ENCODE data around the gene EMSY. TPM values are rescaled to one million over a fixed set of nuclear protein-coding genes. Genes with fewer than 3 reads are reported as not detected.
A peak's percentile ranks its signal among the peaks of the same experiment; 100 is the strongest.
"Not testable (repeated sequence)": the region's sequence is repeated elsewhere in the genome, so short reads cannot be mapped to it uniquely, and the experiment has no call there.

The EMSY gene, protein sequence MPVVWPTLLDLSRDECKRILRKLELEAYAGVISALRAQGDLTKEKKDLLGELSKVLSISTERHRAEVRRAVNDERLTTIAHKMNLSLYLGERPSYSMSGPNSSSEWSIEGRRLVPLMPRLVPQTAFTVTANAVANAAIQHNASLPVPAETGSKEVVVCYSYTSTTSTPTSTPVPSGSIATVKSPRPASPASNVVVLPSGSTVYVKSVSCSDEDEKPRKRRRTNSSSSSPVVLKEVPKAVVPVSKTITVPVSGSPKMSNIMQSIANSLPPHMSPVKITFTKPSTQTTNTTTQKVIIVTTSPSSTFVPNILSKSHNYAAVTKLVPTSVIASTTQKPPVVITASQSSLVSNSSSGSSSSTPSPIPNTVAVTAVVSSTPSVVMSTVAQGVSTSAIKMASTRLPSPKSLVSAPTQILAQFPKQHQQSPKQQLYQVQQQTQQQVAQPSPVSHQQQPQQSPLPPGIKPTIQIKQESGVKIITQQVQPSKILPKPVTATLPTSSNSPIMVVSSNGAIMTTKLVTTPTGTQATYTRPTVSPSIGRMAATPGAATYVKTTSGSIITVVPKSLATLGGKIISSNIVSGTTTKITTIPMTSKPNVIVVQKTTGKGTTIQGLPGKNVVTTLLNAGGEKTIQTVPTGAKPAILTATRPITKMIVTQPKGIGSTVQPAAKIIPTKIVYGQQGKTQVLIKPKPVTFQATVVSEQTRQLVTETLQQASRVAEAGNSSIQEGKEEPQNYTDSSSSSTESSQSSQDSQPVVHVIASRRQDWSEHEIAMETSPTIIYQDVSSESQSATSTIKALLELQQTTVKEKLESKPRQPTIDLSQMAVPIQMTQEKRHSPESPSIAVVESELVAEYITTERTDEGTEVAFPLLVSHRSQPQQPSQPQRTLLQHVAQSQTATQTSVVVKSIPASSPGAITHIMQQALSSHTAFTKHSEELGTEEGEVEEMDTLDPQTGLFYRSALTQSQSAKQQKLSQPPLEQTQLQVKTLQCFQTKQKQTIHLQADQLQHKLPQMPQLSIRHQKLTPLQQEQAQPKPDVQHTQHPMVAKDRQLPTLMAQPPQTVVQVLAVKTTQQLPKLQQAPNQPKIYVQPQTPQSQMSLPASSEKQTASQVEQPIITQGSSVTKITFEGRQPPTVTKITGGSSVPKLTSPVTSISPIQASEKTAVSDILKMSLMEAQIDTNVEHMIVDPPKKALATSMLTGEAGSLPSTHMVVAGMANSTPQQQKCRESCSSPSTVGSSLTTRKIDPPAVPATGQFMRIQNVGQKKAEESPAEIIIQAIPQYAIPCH (N-terminal part only)
- total RNA-seq = 10 to 100 TPM; 19.5 to 19.6 TPM
- long read RNA-seq, partial matches to known transcripts = 1 of 2 reads
- long read RNA-seq, other reads (novel, unspliced or antisense) = 1 of 2 reads

DNA sequence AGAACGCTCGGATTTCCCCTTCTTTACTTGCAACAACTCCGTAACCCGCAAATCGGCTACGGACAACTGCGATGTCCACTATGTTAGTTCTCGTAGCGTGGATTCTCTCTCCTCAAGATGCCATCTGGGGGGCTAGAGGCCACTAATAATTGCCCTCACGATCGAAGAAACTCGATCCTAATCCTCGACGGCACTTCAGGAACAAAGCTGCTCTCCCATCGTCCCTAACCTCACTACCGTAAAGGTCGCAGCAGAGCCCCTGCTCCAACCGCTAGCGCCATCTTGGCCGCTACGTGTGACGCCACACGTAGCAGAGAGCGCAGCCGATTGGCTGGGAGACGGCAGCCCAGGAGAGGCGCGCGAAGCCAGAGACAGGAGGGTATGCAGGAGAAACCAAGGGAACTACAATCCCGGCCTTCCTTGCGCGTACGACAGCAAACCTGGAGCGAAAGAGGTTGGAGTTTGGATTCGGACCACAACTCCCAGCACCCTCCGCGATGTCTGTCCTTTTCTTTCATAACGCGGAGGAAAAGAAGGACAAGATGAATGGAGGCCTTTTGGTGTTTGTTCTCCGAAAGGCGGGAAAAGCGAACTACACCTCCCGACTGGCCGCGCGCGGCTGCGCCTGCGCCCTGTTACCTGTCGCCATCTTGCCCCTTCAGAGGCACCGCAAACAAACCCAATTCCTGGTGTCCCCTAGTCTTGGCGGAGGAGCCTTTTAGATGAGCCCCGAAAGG, at the start of gene EMSY:
EMSY (plus strand) TSS at position 635 of the 737 bp plus-strand sequence. CDS start 1,921 bp downstream, outside the sequence.
- intact Hi-C loops (cut with DNase I, micrococcal nuclease) = no loop called here
- ATAC-seq (peak; percentile 88), DNase-seq (peak; percentile 94 to 98)

DNA sequence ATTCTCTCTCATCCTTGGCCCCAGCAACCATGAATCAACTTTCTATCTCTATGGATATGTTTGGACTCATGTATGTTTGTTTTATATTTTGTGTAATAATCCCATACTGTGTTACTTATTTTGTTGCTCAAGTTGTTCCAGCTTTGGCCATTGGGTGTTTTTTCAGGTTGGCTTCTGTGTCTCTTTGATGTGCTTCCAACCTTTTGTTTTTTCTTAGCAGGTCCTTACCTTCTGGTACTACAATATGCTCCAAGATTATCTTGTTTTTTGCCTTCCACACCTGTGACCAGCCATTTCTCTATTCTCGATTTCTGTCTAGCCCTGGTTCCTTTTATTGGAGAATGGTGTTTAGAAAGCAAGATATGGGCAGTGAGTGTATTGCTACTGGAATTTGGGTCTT, 49.5 kb upstream of the EMSY start:
- intact Hi-C loops (cut with DNase I, micrococcal nuclease) = no loop called here
- DNase-seq (no peak), ATAC-seq (no peak)

DNA sequence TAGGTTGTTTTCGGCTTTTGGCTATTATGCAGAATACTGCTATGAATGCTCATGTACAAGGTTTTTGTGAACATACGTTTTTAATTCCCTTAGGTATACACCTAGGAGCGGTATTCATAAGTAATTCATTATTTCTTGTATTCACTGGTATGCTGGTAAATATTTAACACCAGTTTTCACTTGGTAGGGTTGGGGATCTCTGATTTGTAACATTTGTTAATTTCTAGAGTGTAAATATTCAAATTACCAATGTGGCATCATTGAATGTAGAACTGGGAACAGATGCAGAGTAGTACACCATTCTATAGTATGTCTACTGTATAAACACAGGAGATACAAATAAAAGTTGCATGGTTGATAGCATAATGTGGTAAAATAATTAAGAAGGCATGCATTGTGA, 47.4 kb upstream of the EMSY start:
- intact Hi-C loops (cut with DNase I, micrococcal nuclease) = no loop called here
- ATAC-seq (no peak), DNase-seq (no peak)

DNA sequence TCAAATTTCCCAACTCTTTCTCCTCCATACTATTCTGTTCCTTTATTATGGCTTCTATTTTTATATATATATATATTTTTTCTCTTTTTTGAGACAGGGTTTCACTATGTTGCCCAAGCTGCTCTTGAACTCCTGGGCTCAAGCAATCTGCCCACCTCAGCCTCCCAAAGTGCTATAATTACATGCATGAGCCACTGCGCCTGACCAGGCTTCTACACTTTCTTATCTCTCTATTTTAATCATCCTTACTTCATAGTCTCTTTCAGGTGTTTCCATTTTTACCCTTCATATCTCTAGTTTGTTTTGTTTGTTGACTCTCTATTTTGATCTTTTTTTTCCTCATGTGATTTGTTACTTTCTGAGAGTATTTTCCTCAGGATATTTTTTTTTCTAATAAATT, 43.9 kb upstream of the EMSY start:
- intact Hi-C loops (cut with DNase I, micrococcal nuclease) = no loop called here
- no peak for ATAC-seq
- DNase-seq = no peak

DNA sequence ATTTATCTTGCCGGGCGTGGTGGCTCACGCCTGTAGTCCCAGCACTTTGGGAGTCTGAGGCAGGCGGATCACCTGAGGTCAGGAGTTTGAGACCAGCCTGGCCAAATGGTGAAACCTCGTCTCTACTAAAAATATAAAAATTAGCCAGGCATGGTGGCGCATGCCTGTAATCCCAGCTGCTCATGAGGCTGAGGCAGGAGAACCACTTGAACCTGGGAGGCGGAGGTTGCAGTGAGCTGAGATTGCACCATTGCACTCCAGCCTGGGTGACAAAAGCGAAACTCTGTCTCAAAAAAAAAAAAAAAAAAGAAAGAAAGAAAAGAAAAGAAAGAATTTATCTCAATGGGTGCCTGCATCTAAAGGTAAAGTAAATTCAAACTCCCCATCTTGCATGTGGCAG, 43.3 kb upstream of the EMSY start:
- not testable (repeated sequence) for ATAC-seq

DNA sequence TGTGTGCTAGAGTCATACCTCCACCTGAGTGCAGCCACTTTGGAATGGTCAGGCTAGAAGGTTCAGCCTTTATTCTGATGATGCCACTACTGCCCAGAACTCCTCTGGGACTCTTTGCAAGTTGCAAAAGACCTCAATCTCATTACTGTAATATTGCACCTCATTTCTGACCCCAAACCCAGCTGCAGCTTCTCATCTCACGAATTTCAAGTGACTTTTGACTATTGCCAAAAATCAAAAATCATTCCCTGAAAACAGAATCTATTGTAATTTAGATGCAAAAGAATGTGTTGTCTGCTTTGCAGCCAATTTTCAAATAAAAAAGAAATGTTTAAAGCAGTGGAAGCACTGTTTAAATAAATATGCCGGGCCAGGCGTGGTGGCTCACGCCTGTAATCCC, 38.5 kb upstream of the EMSY start:
- intact Hi-C loops (cut with DNase I, micrococcal nuclease) = no loop called here

More for the DNA sequence above, 43.3 kb upstream of the EMSY start:
- DNase-seq; intact Hi-C loops (cut with DNase I, micrococcal nuclease): not testable (repeated sequence)

DNA sequence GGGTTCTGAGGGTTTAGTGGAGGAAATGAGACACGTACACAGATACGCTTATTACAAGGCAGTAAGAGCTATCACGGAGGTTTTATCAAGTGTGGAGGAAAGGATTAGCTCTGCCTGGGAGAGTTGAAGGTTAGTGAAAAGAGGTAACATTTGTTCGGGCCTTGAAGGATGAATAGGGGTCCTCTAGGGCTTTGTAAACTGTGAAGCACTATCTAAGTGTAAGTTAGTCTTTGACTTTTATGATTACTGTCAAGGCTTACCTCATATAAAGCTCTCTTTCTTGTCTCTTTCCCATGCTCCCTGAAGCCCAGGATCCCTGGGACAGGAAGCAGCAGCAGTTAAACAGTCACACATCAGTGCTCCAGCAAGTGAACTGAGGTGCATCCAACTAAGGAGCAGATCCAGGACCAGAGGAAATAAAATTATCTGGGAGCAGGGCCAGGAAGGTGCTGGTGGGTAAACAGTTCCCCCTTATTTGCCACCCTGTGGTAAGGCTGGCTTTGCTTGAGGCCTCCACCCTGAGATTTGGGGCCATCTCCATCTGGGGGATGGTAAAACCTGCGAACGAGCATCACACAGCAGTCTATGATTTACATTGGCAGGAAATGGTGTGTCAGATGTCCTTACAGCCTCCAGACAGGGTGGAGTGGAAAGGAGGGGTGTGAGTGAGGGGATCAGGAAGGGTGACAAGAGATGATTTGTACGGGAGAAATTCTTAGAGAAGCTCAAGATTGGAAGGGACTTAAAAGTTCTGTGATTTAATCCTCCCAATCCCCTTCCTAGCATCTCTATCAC, 36.5 kb upstream of the EMSY start:
- intact Hi-C loops (cut with DNase I, micrococcal nuclease) = no loop called here
- no peak for ATAC-seq
- no peak for DNase-seq

More for the DNA sequence above, 38.5 kb upstream of the EMSY start:
- no peak for DNase-seq
- no peak for ATAC-seq

DNA sequence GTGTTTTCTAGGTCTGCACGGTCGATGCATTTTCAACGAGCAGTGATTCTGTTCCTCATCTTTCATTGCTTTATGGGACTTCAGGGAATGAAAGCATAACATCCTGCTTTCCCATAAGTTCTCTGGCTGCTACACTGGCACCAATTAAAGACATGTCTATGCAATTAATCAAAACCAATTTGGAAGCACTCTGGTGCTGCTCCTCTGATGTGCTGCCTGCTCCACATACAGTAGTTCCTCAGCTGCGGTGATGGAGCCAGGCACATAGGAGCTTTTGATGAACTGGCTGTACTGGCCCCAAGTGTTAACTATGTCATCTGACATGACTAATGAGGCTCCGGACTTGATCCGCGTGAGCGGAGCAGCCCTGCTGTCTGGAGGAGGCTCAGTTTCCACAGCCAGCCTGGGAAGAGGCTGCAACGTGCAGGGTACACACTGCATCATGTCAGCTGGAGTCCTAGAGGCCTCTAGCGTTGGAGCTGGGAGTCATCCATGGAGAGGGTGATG, 33.9 kb upstream of the EMSY start:
- ATAC-seq (no peak), DNase-seq (no peak)
- intact Hi-C loops (cut with DNase I, micrococcal nuclease) = no loop called here

DNA sequence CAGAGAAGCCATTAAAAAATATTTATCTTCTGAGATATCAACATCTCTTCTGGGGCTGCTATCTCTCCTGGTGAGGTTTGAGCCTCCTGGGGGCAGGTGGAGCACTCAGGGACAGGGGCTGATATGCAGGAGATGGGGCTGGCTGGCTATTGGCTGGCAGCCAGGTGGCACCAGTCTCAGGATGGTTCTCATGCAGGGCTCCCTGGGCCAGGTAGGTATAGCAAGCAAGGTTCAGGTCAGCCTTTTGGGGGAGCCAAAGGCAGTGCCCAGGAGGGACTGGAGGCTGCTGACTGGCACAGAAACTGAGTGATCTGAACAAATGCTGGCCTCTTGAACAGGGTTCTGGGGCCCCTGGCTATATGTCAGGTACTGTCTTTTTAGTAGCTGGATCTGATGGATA, 29.7 kb upstream of the EMSY start:
- DNase-seq = no peak
- no peak for ATAC-seq
- intact Hi-C loops (cut with DNase I, micrococcal nuclease) = no loop called here

DNA sequence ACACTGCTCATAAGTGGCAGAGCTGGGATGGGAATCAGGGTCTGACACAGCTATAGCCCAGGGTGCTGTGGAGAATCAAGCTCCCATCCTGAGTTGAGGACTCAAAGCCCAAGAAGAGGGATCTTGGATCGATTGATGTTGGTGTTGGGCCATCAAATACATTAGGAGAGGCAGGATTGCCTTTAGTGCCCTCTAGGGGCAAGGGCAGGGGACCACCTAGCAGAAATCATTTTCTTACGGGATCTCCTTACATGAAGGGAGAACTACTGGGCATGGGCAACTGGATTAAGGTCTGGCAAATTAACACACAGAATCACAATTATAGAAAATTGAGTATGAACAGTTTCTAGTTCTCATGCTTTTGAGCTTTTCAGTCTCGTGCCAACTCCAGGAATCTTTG, 24.9 kb upstream of the EMSY start:
- DNase-seq = no peak
- no peak for ATAC-seq
- intact Hi-C loops (cut with DNase I, micrococcal nuclease) = no loop called here

DNA sequence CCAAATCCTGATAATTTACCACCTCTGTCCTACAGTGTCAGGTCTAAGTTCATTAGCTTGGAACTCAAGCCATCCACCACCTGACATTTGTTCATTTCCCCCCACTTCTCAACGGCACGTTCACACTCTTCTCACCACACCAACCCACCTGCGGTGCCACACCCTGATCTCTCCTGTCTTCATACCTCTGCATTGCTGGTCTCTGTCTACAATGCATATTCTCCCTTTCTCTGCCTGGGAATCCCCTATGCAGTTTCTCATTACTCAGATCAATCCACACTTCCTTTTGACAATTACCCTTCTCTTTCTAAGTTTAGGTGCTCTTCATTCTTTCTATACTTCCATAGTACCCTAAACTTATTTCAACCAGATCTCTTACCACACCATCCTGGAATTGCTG, 20.4 kb upstream of the EMSY start:
- no peak for ATAC-seq
- intact Hi-C loops (cut with DNase I, micrococcal nuclease) = no loop called here
- DNase-seq = no peak

DNA sequence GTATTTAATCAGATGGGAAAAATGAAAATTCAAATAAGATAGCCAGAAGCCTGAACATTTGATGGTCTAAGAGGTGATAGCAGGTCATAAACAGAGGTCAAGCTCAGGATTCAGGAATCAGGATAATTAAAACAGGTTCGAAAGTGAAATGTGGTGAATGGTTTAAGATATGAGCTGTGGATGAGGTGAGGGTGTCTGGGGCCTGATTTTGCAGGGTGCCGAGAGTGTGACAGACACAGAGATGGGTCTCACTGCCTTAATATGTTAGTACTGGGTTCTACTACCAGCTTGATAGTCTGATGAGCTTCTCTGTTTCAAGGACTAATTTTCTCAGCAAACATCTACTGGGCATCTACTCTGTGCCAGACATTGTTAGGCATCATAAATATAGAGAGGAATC, 19.9 kb upstream of the EMSY start:
- intact Hi-C loops (cut with DNase I, micrococcal nuclease) = no loop called here
- ATAC-seq = no peak
- no peak for DNase-seq

DNA sequence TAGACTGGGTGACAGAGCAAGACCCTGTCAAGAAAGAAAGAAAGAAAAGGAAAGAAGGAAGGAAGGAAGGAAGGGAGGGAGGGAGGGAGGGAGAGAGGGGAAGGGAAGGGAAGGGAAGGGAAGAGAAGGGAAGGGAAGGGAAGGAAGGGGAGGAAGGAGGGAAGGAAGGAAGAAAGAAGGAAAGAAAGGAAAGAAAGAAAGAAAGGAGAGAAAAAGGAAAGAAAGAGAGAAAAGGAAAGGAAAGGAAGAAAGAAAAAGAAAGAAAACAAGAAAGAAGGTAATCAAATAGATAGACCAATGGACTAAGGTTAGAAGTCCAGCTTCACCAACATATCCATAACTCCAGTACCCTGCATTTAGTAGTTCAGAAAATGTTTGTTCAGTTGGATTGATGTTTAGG, 18.2 kb upstream of the EMSY start:
- DNase-seq (no peak), ATAC-seq (no peak)
- intact Hi-C loops (cut with DNase I, micrococcal nuclease) = no loop called here

DNA sequence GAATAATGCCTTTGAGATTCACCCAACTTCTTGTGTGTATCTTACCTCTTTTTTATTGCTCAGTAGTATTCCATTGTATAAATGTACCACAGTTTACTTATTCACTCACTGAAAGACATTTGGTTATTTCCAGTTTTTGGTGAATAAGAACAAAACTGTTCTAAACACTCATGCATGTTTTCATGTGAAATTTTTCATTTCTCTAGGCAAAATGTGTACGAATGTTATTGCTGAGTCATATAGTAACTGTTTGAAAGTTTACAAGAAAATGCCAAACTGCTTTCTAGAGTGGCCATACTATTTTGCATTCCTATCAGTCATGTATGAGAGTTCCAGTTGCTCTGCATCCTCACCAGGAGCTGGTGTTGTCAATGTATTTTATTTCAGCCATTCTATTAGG, 8.8 kb upstream of the EMSY start:
- intact Hi-C loops (cut with DNase I, micrococcal nuclease) = no loop called here
- DNase-seq (no peak), ATAC-seq (no peak)

DNA sequence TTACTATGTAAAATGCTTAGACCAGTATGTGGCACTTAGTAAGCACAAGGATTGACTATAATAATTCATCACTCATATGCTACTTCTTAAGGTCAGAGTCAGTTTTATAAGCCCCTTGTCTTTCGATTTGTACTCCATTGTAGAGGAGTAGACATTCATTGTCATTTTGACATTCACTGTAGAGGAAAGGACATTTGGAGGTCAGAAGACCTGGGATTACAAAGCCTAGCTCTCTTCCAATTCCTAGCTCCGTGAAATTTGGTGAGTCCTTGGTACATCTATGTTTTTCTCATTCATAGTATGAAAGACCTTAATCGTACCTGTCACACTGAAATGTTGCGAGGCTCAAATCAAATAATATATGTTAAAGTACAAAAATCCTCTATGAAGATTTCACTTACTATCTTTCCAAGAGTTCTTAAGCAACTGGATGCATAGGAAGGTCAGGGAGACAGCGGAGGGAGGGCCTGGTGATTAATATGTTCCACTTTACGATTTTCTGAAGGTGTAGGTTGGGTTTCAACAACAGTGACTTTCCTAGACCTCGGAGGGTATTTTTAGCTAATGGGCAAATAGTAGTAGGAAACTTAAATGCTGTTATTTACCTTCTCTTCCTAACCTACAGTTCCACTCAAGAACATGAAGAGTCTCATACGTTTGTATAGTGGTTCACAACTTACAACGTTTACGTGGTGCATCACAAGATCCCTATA, 1.4 kb upstream of the EMSY start:
- no peak for DNase-seq
- no peak for ATAC-seq
- intact Hi-C loops (cut with DNase I, micrococcal nuclease) = no loop called here

DNA sequence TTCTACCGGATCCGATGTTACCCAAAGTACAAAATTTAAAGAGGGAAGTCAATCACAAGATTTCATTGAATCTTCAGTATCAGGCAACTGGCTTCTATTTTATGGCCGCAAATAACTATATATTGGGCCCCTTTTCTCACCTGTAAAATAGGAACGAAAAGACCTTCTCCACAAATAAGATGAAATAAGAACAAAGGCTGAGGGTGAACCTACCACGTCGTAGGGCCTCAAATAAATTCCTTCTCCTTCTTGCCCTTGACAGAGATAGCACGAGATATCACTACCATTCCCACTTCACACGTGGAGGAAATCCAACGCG, 794 bp upstream of the EMSY start:
- intact Hi-C loops (cut with DNase I, micrococcal nuclease) = no loop called here
- DNase-seq (no peak), ATAC-seq (no peak)
